Smooth muscle cell (in vitro differentiated cells): ENCODE measurements around the gene KLHDC9. TPM values are rescaled to one million over a fixed set of nuclear protein-coding genes. Genes with fewer than 3 reads are reported as not detected.

ENCODE experiments used
- DNase-seq: peaks from one replicate; lab custom pipeline; 2025; ENCODE audit not compliant: unreplicated experiment; lab: John Stamatoyannopoulos, UW
- H2AFZ ChIP-seq: fragments of 200-600 bp; sonication (generic); 2 replicates; pipeline ENCODE4 v1.6.0; 2016; ENCODE audit warnings: antibody characterized with exemption, low read depth, mild to moderate bottlenecking
- H3F3A ChIP-seq: fragments of 200-600 bp; sonication (generic); 2 replicates; pipeline ENCODE4 v1.6.0; 2017; ENCODE audit warnings: antibody characterized with exemption, low read depth
- H3K27ac ChIP-seq: fragments of 200-600 bp; sonication (generic); 2 replicates; pipeline ENCODE4 v1.5.1; 2016; ENCODE audit warnings: low read depth, mild to moderate bottlenecking
- H3K27me3 ChIP-seq: fragments of 200-600 bp; sonication (generic); 2 replicates; pipeline ENCODE4 v1.6.1; 2016; ENCODE audit warnings: low read depth, mild to moderate bottlenecking
- H3K36me3 ChIP-seq: fragments of 200-600 bp; sonication (generic); 2 replicates; pipeline ENCODE4 v1.5.1; 2016; ENCODE audit warnings: low read depth
- H3K4me1 ChIP-seq: fragments of 200-600 bp; sonication (generic); 2 replicates; pipeline ENCODE4 v1.5.1; 2016; ENCODE audit warnings: low read depth
- H3K4me2 ChIP-seq: fragments of 200-600 bp; sonication (generic); 2 replicates; pipeline ENCODE4 v1.6.0; 2016; ENCODE audit warnings: mild to moderate bottlenecking
- H3K4me3 ChIP-seq: fragments of 200-600 bp; sonication (generic); 2 replicates; pipeline ENCODE4 v1.5.1; 2016; ENCODE audit warnings: mild to moderate bottlenecking
- H3K79me2 ChIP-seq: fragments of 200-600 bp; sonication (generic); 2 replicates; pipeline ENCODE4 v1.6.0; 2016; ENCODE audit warnings: low read depth, mild to moderate bottlenecking
- H3K9ac ChIP-seq: fragments of 200-600 bp; sonication (generic); 2 replicates; pipeline ENCODE4 v1.6.0; 2016; ENCODE audit warnings: low read depth
- H3K9me3 ChIP-seq: fragments of 200-600 bp; sonication (generic); replicated peaks from 2 replicates; pipeline ENCODE4 v1.5.1; 2016; ENCODE audit warnings: low read depth
- H4K20me1 ChIP-seq: fragments of 200-600 bp; sonication (generic); 2 replicates; pipeline ENCODE4 v1.6.0; 2016; ENCODE audit warnings: low read depth
- WGBS: methylation state at CpG from one replicate; pipeline ENCODE4 v1.1.7; 2016; ENCODE audit warnings: low lambda C conversion rate; 5-methylcytosine and 5-hydroxymethylcytosine counted together
- polyA plus RNA-seq: library from polyadenylated mRNA; unstranded; fragments of >200 nt; fragmentation: Nextera tagmentation; extraction: Ambion mirVana; gene quantifications from 2 replicates; pipeline ENCODE4 v1.2.1, GENCODE V29; 2016
- small RNA-seq: library from RNA; depleted of rRNA; stranded (forward); fragments of <200 nt; gene quantifications from one replicate; pipeline ENCODE3, GENCODE V24; 2014
- total RNA-seq: library from RNA; depleted of rRNA; stranded (reverse); fragments of >200 nt; gene quantifications from 2 replicates; pipeline ENCODE4 v1.2.3, GENCODE V29; 2014
- TF ChIP-seq, protein P1 (sequence below): fragments of 200-600 bp; sonication (generic); IDR thresholded peaks from 2 replicates; pipeline ENCODE4 v1.5.1; 2017; ENCODE audit warnings: borderline replicate concordance, mild to moderate bottlenecking, antibody characterized with exemption; ENCODE audit not compliant: insufficient read depth, poor library complexity, severe bottlenecking

Gene KLHDC9
- total and polyA plus RNA-seq, 2 experiments from 2014 or later, result 2.2 to 4.6 TPM

DNA sequence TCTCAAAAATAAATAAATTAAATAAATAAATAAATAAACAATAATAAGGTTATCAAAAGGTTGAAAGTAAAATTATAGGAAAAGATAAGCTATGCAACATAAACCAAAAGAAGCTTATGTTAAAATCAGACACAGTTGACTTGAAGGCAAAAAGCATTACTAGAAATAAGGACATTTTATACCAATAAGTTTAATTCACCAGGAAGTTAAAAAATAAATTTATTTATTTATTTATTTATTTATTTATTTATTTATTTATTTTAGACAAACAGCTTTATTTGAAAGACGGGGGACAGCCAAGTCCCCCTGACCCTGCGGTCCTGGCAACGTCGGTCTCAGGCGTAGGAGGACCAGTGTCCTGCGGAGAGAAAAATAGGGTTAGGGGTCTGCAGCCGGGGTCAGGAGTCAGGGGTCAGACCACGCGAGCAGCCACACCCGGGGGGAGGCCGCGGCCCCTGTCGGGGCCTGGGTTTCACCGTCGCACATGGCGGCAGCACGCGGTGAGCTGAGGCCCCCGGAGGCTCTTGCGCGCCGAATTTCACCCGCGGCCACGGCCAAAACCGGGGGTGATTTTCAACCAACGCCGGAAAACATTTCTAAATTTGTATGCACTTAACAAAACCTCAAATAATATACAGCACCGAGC, 42.7 kb downstream of the KLHDC9 start:
- Histone ChIP-seq H3K36me3 (no peaks in the 10 kb centered on the region), H3K4me1 (no peaks in the 10 kb centered on the region), H3K4me3 (no peak overlapping the region), H3K4me2 (no peak overlapping the region), H3K9me3 (no peaks in the 10 kb centered on the region), H4K20me1 (no peaks in the 10 kb centered on the region), H3F3A (no peaks in the 10 kb centered on the region), H2AFZ (no peak overlapping the region), H3K27me3 (no peaks in the 10 kb centered on the region), H3K9ac (no peak overlapping the region), H3K27ac (no peak overlapping the region), H3K79me2 (peaks cover 6% of the 10 kb centered on the region)
- no peak for DNase-seq
- TF ChIP-seq, protein P1, sequence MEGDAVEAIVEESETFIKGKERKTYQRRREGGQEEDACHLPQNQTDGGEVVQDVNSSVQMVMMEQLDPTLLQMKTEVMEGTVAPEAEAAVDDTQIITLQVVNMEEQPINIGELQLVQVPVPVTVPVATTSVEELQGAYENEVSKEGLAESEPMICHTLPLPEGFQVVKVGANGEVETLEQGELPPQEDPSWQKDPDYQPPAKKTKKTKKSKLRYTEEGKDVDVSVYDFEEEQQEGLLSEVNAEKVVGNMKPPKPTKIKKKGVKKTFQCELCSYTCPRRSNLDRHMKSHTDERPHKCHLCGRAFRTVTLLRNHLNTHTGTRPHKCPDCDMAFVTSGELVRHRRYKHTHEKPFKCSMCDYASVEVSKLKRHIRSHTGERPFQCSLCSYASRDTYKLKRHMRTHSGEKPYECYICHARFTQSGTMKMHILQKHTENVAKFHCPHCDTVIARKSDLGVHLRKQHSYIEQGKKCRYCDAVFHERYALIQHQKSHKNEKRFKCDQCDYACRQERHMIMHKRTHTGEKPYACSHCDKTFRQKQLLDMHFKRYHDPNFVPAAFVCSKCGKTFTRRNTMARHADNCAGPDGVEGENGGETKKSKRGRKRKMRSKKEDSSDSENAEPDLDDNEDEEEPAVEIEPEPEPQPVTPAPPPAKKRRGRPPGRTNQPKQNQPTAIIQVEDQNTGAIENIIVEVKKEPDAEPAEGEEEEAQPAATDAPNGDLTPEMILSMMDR, result no peak
- 98% methylated on average over 29 of the region's 29 CpGs for WGBS

DNA sequence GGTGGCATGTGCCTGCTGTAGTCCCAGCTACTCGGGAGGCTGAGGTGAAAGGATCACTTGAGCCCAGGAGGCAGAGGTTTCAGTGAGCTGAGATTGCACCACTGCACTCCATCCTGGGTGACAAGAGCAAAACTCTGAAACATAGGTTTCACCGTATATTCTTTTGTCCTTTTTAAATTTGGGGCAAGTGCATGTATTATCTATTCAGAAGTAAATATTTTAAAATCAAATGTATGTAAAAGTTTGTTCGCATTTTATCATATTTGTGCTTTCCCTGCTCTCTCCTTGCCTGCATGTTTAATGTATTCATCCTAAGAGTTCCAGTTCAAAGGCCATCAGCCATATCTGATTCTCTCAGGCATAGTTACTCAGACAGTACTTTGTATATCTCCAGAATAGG, 47.7 kb downstream of the KLHDC9 start:
- Histone ChIP-seq H2AFZ (no peak overlapping the region), H3K4me1 (no peaks in the 10 kb centered on the region), H3K4me2 (no peak overlapping the region), H3K9me3 (no peaks in the 10 kb centered on the region), H3K27me3 (no peaks in the 10 kb centered on the region), H3K79me2 (no peaks in the 10 kb centered on the region), H3K9ac (no peak overlapping the region), H4K20me1 (no peaks in the 10 kb centered on the region), H3K4me3 (no peak overlapping the region), H3K36me3 (no peaks in the 10 kb centered on the region), H3K27ac (no peak overlapping the region), H3F3A (no peaks in the 10 kb centered on the region)
- 94% methylated on average over 3 of the region's 3 CpGs for WGBS
- TF ChIP-seq, protein P1, result no peak
- no peak for DNase-seq

Small RNA genes lying within 50 kb of the gene (small RNA-seq; reads per million reads assigned to genes)
- gene RF01225, result not detected

Other genes starting within 250 kb of the KLHDC9 start
- 0.99 TPM in 1 of 2 replicates, not detected in the other for gene CD244, start 235.5 kb upstream of the KLHDC9 start, total RNA-seq
- not detected in 2 replicates for gene CD244, start 235.5 kb upstream of the KLHDC9 start, polyA plus RNA-seq
- gene ITLN1, start 213.2 kb upstream of the KLHDC9 start, total RNA-seq, result not detected in 2 replicates
- not detected in 2 replicates for gene ITLN1, start 213.2 kb upstream of the KLHDC9 start, polyA plus RNA-seq
- gene ITLN2, start 143.6 kb upstream of the KLHDC9 start, total RNA-seq, result not detected in 2 replicates
- not detected in 2 replicates for gene ITLN2, start 143.6 kb upstream of the KLHDC9 start, polyA plus RNA-seq
- 57.8 and 62.5 TPM in 2 replicates for gene F11R, start 77.2 kb upstream of the KLHDC9 start, total RNA-seq
- gene F11R, start 77.2 kb upstream of the KLHDC9 start, polyA plus RNA-seq, result 26.4 and 35.6 TPM in 2 replicates
- 11.5 and 48.0 TPM in 2 replicates for gene TSTD1, start 59.4 kb upstream of the KLHDC9 start, total RNA-seq
- gene TSTD1, start 59.4 kb upstream of the KLHDC9 start, polyA plus RNA-seq, result 26.0 and 63.2 TPM in 2 replicates
- gene USF1, start 52.4 kb upstream of the KLHDC9 start, total RNA-seq, result 47.0 and 51.7 TPM in 2 replicates
- gene USF1, start 52.4 kb upstream of the KLHDC9 start, polyA plus RNA-seq, result 18.2 and 20.0 TPM in 2 replicates
- 0.90 and 1.2 TPM in 2 replicates for gene ARHGAP30, start 28.5 kb upstream of the KLHDC9 start, total RNA-seq
- 0.13 and 1.1 TPM in 2 replicates for gene ARHGAP30, start 28.5 kb upstream of the KLHDC9 start, polyA plus RNA-seq
- gene NECTIN4, start 8.8 kb upstream of the KLHDC9 start, total RNA-seq, result 18.2 and 27.6 TPM in 2 replicates
- 12.7 and 32.8 TPM in 2 replicates for gene NECTIN4, start 8.8 kb upstream of the KLHDC9 start, polyA plus RNA-seq
- 49.0 and 82.0 TPM in 2 replicates for gene PFDN2, start 19.7 kb downstream of the KLHDC9 start, total RNA-seq
- 139 and 150 TPM in 2 replicates for gene PFDN2, start 19.7 kb downstream of the KLHDC9 start, polyA plus RNA-seq
- 33.6 and 37.2 TPM in 2 replicates for gene NIT1, start 19.7 kb downstream of the KLHDC9 start, total RNA-seq
- gene NIT1, start 19.7 kb downstream of the KLHDC9 start, polyA plus RNA-seq, result 37.6 and 53.0 TPM in 2 replicates
- gene DEDD, start 34.3 kb downstream of the KLHDC9 start, total RNA-seq, result 36.3 and 36.9 TPM in 2 replicates
- gene DEDD, start 34.3 kb downstream of the KLHDC9 start, polyA plus RNA-seq, result 33.7 and 38.6 TPM in 2 replicates
- 57.1 and 58.2 TPM in 2 replicates for gene UFC1, start 55.6 kb downstream of the KLHDC9 start, total RNA-seq
- gene UFC1, start 55.6 kb downstream of the KLHDC9 start, polyA plus RNA-seq, result 81.5 and 94.5 TPM in 2 replicates
- 6.9 and 10.7 TPM in 2 replicates for gene USP21, start 61.1 kb downstream of the KLHDC9 start, total RNA-seq
- 25.4 and 30.8 TPM in 2 replicates for gene USP21, start 61.1 kb downstream of the KLHDC9 start, polyA plus RNA-seq
- 14.2 and 16.5 TPM in 2 replicates for gene PPOX, start 68.1 kb downstream of the KLHDC9 start, total RNA-seq
- 23.8 and 31.6 TPM in 2 replicates for gene PPOX, start 68.1 kb downstream of the KLHDC9 start, polyA plus RNA-seq
- 21.4 and 21.9 TPM in 2 replicates for gene B4GALT3, start 79.1 kb downstream of the KLHDC9 start, total RNA-seq
- 44.9 and 47.0 TPM in 2 replicates for gene B4GALT3, start 79.1 kb downstream of the KLHDC9 start, polyA plus RNA-seq
- gene ADAMTS4, start 100.7 kb downstream of the KLHDC9 start, total RNA-seq, result 11.5 and 17.1 TPM in 2 replicates
- 17.7 and 28.3 TPM in 2 replicates for gene ADAMTS4, start 100.7 kb downstream of the KLHDC9 start, polyA plus RNA-seq
- 54.3 and 58.1 TPM in 2 replicates for gene NDUFS2, start 104.0 kb downstream of the KLHDC9 start, total RNA-seq
- 136 and 139 TPM in 2 replicates for gene NDUFS2, start 104.0 kb downstream of the KLHDC9 start, polyA plus RNA-seq
- not detected in 2 replicates for gene FCER1G, start 116.9 kb downstream of the KLHDC9 start, total RNA-seq
- 0.78 and 0.98 TPM in 2 replicates for gene FCER1G, start 116.9 kb downstream of the KLHDC9 start, polyA plus RNA-seq
- not detected in 2 replicates for gene APOA2, start 125.3 kb downstream of the KLHDC9 start, total RNA-seq
- 1.6 and 3.6 TPM in 2 replicates for gene APOA2, start 125.3 kb downstream of the KLHDC9 start, polyA plus RNA-seq
- 3.3 and 8.6 TPM in 2 replicates for gene TOMM40L, start 127.7 kb downstream of the KLHDC9 start, total RNA-seq
- 8.3 and 9.0 TPM in 2 replicates for gene TOMM40L, start 127.7 kb downstream of the KLHDC9 start, polyA plus RNA-seq
- not detected in 2 replicates for gene NR1I3, start 139.8 kb downstream of the KLHDC9 start, total RNA-seq
- gene NR1I3, start 139.8 kb downstream of the KLHDC9 start, polyA plus RNA-seq, result 0.46 and 0.90 TPM in 2 replicates
- gene PCP4L1, start 160.4 kb downstream of the KLHDC9 start, total RNA-seq, result 0.09 and 0.13 TPM in 2 replicates
- gene PCP4L1, start 160.4 kb downstream of the KLHDC9 start, polyA plus RNA-seq, result 0.28 TPM in 1 of 2 replicates, not detected in the other
- not detected in 2 replicates for gene MPZ, start 211.6 kb downstream of the KLHDC9 start, total RNA-seq
- gene MPZ, start 211.6 kb downstream of the KLHDC9 start, polyA plus RNA-seq, result 0.22 TPM in 1 of 2 replicates, not detected in the other
- 153 and 179 TPM in 2 replicates for gene SDHC, start 216.0 kb downstream of the KLHDC9 start, total RNA-seq
- 333 and 342 TPM in 2 replicates for gene SDHC, start 216.0 kb downstream of the KLHDC9 start, polyA plus RNA-seq